PC-3 (cell line): ENCODE measurements around the gene IRF8. TPM values are rescaled to one million over a fixed set of nuclear protein-coding genes. Genes with fewer than 3 reads are reported as not detected.

ENCODE experiments used
- ATAC-seq: fragments of 200-7000 bp; cut with Tn5 transposase; 2 replicates; pipeline ENCODE4 v1.9.1; 2020; ENCODE audit warnings: mild to moderate bottlenecking, moderate library complexity
- BruUV-seq: library from RNA; stranded (reverse); fragments of 400-500 nt; replicated peaks from 2 replicates; lab custom pipeline; 2021; lab: Mats Ljungman, UMichigan
- CTCF ChIA-PET: fragments of 300-600 bp; sonication (Branson Sonifier 250); formaldehyde crosslinking; loops from one replicate; lab custom pipeline; 2022; ENCODE audit warnings: antibody characterized with exemption; lab: Charles Lee
- POLR2A ChIA-PET: fragments of 300-600 bp; sonication (Branson Sonifier 250); formaldehyde crosslinking; loops from one replicate; lab custom pipeline; 2022; ENCODE audit warnings: antibody characterized with exemption; ENCODE audit not compliant: unreplicated experiment; lab: Charles Lee
- DNase-seq: peaks from one replicate; pipeline ENCODE4 v3.0.0-alpha.2; 2015
- H2AFZ ChIP-seq: fragments of 300-600 bp; sonication (generic); 2 replicates; pipeline ENCODE4 v1.6.0; 2016; ENCODE audit warnings: antibody characterized with exemption, low read length
- H3F3A ChIP-seq: fragments of 300-600 bp; sonication (generic); one replicate; pipeline ENCODE4 v1.6.0; 2017; ENCODE audit warnings: antibody characterized with exemption, low read length, control low read depth, mild to moderate bottlenecking; ENCODE audit not compliant: unreplicated experiment
- H3K27ac ChIP-seq: fragments of 300-600 bp; sonication (generic); 2 replicates; pipeline ENCODE4 v1.5.1; 2016; ENCODE audit warnings: mild to moderate bottlenecking, low read length
- H3K27me3 ChIP-seq: fragments of 300-600 bp; sonication (generic); 2 replicates; pipeline ENCODE4 v1.6.1; 2016; ENCODE audit warnings: low read length, mixed read lengths
- H3K36me3 ChIP-seq: fragments of 300-600 bp; sonication (generic); 2 replicates; pipeline ENCODE4 v1.6.1; 2016; ENCODE audit warnings: low read depth, mixed run types, low read length, mixed read lengths
- H3K4me1 ChIP-seq: fragments of 300-600 bp; sonication (generic); 2 replicates; pipeline ENCODE4 v1.5.1; 2016; ENCODE audit warnings: low read length; ENCODE audit not compliant: insufficient read depth
- H3K4me2 ChIP-seq: fragments of 300-600 bp; sonication (generic); 2 replicates; pipeline ENCODE4 v1.6.0; 2016; ENCODE audit warnings: low read length
- H3K4me3 ChIP-seq: fragments of 300-600 bp; sonication (generic); 2 replicates; pipeline ENCODE4 v1.5.1; 2016; ENCODE audit warnings: mild to moderate bottlenecking, low read length, mixed read lengths
- H3K79me2 ChIP-seq: fragments of 300-600 bp; sonication (generic); 2 replicates; pipeline ENCODE4 v1.6.1; 2017; ENCODE audit warnings: low read length, mixed read lengths
- H3K9ac ChIP-seq: fragments of 300-600 bp; sonication (generic); 2 replicates; pipeline ENCODE4 v1.6.0; 2016; ENCODE audit warnings: mild to moderate bottlenecking, low read length
- H3K9me2 ChIP-seq: fragments of 300-600 bp; sonication (generic); replicated peaks from 2 replicates; pipeline ENCODE4 v1.6.1; 2016; ENCODE audit warnings: mixed run types, low read length, mixed read lengths
- H3K9me3 ChIP-seq: fragments of 300-600 bp; sonication (generic); 2 replicates; pipeline ENCODE4 v1.6.1; 2016; ENCODE audit warnings: low read length, mixed read lengths
- H4K20me1 ChIP-seq: fragments of 300-600 bp; sonication (generic); 2 replicates; pipeline ENCODE4 v1.6.1; 2016; ENCODE audit warnings: low read length, mixed read lengths
- EZH2 ChIP-seq: fragments of 300-600 bp; sonication (generic); IDR thresholded peaks from one replicate; pipeline ENCODE4 v1.6.1; 2017; ENCODE audit warnings: antibody characterized with exemption, mild to moderate bottlenecking, low read length; ENCODE audit not compliant: unreplicated experiment
- EZH2phosphoT487 ChIP-seq: fragments of 300-600 bp; sonication (generic); IDR thresholded peaks from 2 replicates; pipeline ENCODE4 v1.6.1; 2018; ENCODE audit warnings: mild to moderate bottlenecking, antibody characterized with exemption, low read length, borderline replicate concordance
- intact Hi-C: fragments of 100-400 bp; cut with micrococcal nuclease; formaldehyde crosslinking; loops from 2 replicates; pipeline ENCODE4 v1.9.0; 2023
- total RNA-seq: library from RNA; depleted of rRNA; stranded (reverse); fragments of >200 nt; gene quantifications from 2 replicates; pipeline ENCODE4 v1.2.3, GENCODE V29; 2014
- TF ChIP-seq, protein P1 (sequence below): fragments of 300-600 bp; sonication (generic); conservative IDR thresholded peaks from 2 replicates; pipeline ENCODE4 v1.5.1; 2017; ENCODE audit warnings: antibody characterized with exemption, low read depth, mild to moderate bottlenecking, low read length

Gene IRF8
- total RNA-seq, 1 experiment from 2014 or later = not detected

DNA sequence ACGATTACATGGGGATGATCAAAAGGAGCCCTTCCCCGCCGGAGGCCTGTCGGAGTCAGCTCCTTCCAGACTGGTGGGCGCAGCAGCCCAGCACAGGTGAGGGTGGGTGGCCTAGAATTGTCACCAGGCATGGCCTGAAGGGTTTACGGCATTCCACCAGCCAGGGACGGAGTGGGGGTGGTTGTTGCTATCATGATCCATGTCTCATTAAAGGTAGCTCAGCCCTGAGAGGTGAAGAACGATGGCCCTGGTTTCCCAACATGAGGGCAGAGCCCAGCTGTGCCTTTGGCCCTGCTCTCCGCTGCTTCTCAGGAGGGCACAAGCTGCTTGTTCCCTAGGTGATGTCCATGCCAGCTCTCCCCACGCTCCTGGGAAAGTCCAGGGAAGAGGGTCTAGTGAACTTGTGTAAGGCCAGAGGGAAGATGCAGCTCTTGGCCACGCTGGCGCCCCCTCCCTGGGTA is 14.2 kb downstream of the IRF8 start:
- POLR2A ChIA-PET = no interaction called here
- BruUV-seq = no TSS peak

DNA sequence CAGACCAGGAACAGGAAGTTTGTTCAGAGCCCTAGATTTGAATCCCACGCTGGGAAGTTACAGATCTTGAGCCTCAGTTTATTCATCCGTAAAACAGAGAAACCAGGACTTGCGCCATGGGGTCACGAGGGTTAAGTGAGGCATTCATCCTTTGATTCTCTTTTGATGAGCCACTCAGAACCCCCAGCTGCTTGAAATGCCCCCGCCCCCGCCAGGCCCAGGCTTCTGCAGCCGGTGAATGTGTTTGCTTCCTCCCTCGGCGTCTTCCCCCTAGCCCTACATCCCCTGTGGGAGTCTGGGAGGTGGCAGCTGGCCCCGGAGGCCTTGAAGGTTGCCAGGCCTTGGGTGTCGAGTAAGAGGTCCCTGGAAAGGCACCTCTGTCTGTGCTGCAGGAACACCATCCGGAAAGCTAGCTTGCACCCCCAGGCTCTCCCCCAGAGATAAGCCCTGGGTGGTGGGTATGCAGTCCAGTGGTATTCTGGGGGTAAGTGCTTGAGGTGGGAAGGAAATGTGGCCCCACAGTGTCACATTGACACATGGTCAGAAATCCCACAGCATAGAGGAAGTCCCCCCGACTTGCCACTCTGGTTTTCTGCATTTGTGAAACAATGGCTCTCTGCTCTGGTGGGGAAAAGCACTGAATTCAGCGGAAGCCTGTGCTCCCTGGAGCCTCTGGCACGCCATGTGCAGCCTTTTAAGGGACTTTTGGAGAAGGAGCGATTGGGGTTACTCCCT is 14.9 kb downstream of the IRF8 start:
- Histone ChIP-seq H3K4me2 (no peak overlapping the region), H3K36me3 (no peaks in the 10 kb centered on the region), H3F3A (no peaks in the 10 kb centered on the region), H2AFZ (no peak overlapping the region), H3K9me2 (no peaks in the 10 kb centered on the region), H3K9me3 (no peaks in the 10 kb centered on the region), H3K79me2 (no peaks in the 10 kb centered on the region), H3K9ac (no peak overlapping the region), H3K27me3 (peaks cover 36% of the 10 kb centered on the region), H3K4me3 (no peak overlapping the region), H4K20me1 (no peaks in the 10 kb centered on the region), H3K27ac (no peak overlapping the region), H3K4me1 (peaks cover 4% of the 10 kb centered on the region; the same call in 1 of the 2 replicates)
- intact Hi-C loops = no loop called here
- DNase-seq (no peak), ATAC-seq (no peak)
- ChIA-PET POLR2A (no interaction called here), CTCF (no interaction called here)
- no TSS peak for BruUV-seq
- TF ChIP-seq EZH2 (no peak), EZH2phosphoT487 (no peak)
- TF ChIP-seq, protein P1, sequence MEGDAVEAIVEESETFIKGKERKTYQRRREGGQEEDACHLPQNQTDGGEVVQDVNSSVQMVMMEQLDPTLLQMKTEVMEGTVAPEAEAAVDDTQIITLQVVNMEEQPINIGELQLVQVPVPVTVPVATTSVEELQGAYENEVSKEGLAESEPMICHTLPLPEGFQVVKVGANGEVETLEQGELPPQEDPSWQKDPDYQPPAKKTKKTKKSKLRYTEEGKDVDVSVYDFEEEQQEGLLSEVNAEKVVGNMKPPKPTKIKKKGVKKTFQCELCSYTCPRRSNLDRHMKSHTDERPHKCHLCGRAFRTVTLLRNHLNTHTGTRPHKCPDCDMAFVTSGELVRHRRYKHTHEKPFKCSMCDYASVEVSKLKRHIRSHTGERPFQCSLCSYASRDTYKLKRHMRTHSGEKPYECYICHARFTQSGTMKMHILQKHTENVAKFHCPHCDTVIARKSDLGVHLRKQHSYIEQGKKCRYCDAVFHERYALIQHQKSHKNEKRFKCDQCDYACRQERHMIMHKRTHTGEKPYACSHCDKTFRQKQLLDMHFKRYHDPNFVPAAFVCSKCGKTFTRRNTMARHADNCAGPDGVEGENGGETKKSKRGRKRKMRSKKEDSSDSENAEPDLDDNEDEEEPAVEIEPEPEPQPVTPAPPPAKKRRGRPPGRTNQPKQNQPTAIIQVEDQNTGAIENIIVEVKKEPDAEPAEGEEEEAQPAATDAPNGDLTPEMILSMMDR = no peak

More for the DNA sequence above, 14.2 kb downstream of the IRF8 start:
- H3K9me3 ChIP-seq = no peaks in the 10 kb centered on the region
- H3K36me3 ChIP-seq = no peaks in the 10 kb centered on the region
- no peak for TF ChIP-seq EZH2phosphoT487
- TF ChIP-seq EZH2 = no peak
- TF ChIP-seq, protein P1 = no peak
- H3K27me3 ChIP-seq = peaks cover 41% of the 10 kb centered on the region
- no peak for DNase-seq
- H3K79me2 ChIP-seq = no peaks in the 10 kb centered on the region
- H3F3A ChIP-seq = no peaks in the 10 kb centered on the region
- no peak for ATAC-seq
- H3K4me1 ChIP-seq = peaks cover 4% of the 10 kb centered on the region; the same call in 1 of the 2 replicates
- H3K4me3 ChIP-seq = no peak overlapping the region
- no peak overlapping the region for H3K9ac ChIP-seq
- no peak overlapping the region for H3K4me2 ChIP-seq
- intact Hi-C loops = no loop called here
- no peaks in the 10 kb centered on the region for H3K9me2 ChIP-seq
- no peak overlapping the region for H3K27ac ChIP-seq
- CTCF ChIA-PET = no interaction called here
- no peaks in the 10 kb centered on the region for H4K20me1 ChIP-seq
- H2AFZ ChIP-seq = no peak overlapping the region

DNA sequence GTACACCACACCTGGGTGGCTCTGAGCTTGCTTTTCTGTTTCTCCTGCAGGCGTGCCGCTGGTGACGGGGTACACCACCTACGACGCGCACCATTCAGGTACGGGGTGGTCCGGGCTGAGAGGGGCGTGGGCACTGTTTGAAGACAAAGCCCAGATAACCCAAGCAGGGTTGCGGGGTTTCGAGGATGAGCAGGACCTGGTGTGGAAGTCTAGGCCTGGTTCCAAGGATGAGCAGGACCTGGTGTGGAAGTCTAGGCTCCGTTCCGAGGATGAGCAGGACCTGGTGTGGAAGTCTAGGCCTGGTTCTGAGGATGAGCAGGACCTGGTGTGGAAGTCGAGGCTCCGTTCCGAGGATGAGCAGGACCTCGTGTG is 15.4 kb downstream of the IRF8 start:
- Histone ChIP-seq H3K4me2 (no peak overlapping the region), H3K9me2 (no peaks in the 10 kb centered on the region), H2AFZ (no peak overlapping the region), H3K79me2 (no peaks in the 10 kb centered on the region), H3K4me3 (no peak overlapping the region), H3F3A (no peaks in the 10 kb centered on the region), H3K36me3 (no peaks in the 10 kb centered on the region), H3K27me3 (peaks cover 31% of the 10 kb centered on the region), H3K9me3 (no peaks in the 10 kb centered on the region), H3K4me1 (peaks cover 4% of the 10 kb centered on the region; the same call in 1 of the 2 replicates), H3K9ac (no peak overlapping the region), H3K27ac (no peak overlapping the region), H4K20me1 (no peaks in the 10 kb centered on the region)
- POLR2A ChIA-PET = no interaction called here
- intact Hi-C loops = no loop called here
- ATAC-seq (no peak), DNase-seq (no peak)
- CTCF ChIA-PET = no interaction called here
- TF ChIP-seq, protein P1 = no peak
- TF ChIP-seq EZH2 (no peak), EZH2phosphoT487 (no peak)
- BruUV-seq = no TSS peak
